DMS 273 (cell line): ENCODE data around the gene CLEC4M.
"Not testable (repeated sequence)": the region's sequence is repeated elsewhere in the genome, so short reads cannot be mapped to it uniquely, and the experiment has no call there.

Experiments used
- DNase-seq: peaks from one replicate; lab custom pipeline; 2025; ENCODE audit not compliant: unreplicated experiment; lab: John Stamatoyannopoulos, UW

Gene CLEC4M

GRCh38 chr19:7740682-7741054 lies 22.4 kb upstream of the CLEC4M start:
- DNase-seq = no peak

GRCh38 chr19:7742575-7742974 lies 20.5 kb upstream of the CLEC4M start:
- DNase-seq = peak; percentile 86

GRCh38 chr19:7742991-7743390 lies 20.1 kb upstream of the CLEC4M start:
- DNase-seq = peak; percentile 71

- no peak for DNase-seq
Measured at GRCh38 chr19:7743425-7743841, 19.6 kb upstream of the CLEC4M start.

- DNase-seq = peak; percentile 17
Measured at GRCh38 chr19:7744199-7744786, 18.8 kb upstream of the CLEC4M start.

- no peak for DNase-seq
Measured at GRCh38 chr19:7744871-7745650, 18.0 kb upstream of the CLEC4M start.

- not testable (repeated sequence) for DNase-seq
Measured at GRCh38 chr19:7746306-7746705, 16.7 kb upstream of the CLEC4M start.

GRCh38 chr19:7746903-7747884 lies 15.8 kb upstream of the CLEC4M start, which contains the start of gene CD209:
CD209 (minus strand) TSS chr19:7747534; CDS start chr19:7747511, 23 bp downstream.
- DNase-seq = no peak

GRCh38 chr19:7748171-7748570 lies 14.9 kb upstream of the CLEC4M start:
- no peak for DNase-seq

- DNase-seq = peak; percentile 79
Measured at GRCh38 chr19:7748756-7749155, 14.3 kb upstream of the CLEC4M start.

GRCh38 chr19:7751157-7751783 lies 11.8 kb upstream of the CLEC4M start:
- no peak for DNase-seq

- no peak for DNase-seq
Measured at GRCh38 chr19:7756258-7756657, 6.8 kb upstream of the CLEC4M start.

- DNase-seq = no peak
Measured at GRCh38 chr19:7757358-7757757, 5.7 kb upstream of the CLEC4M start.

GRCh38 chr19:7759156-7759555 lies 3.9 kb upstream of the CLEC4M start:
- DNase-seq = peak; percentile 19

- DNase-seq = no peak
Measured at GRCh38 chr19:7763696-7764095, 653 bp downstream of the CLEC4M start.

- DNase-seq = not testable (repeated sequence)
Measured at GRCh38 chr19:7764157-7764556, 1.1 kb downstream of the CLEC4M start.

- not testable (repeated sequence) for DNase-seq
Measured at GRCh38 chr19:7765043-7765442, 2.0 kb downstream of the CLEC4M start.

GRCh38 chr19:7766535-7766934 lies 3.5 kb downstream of the CLEC4M start:
- no peak for DNase-seq

- no peak for DNase-seq
Measured at GRCh38 chr19:7767487-7767886, 4.4 kb downstream of the CLEC4M start.

- peak; percentile 62 for DNase-seq
Measured at GRCh38 chr19:7769171-7769570, 6.1 kb downstream of the CLEC4M start.

- DNase-seq = no peak
Measured at GRCh38 chr19:7771072-7771471, 8.0 kb downstream of the CLEC4M start.
